ENCODE measurements around the gene TESK1. TPM values are rescaled to one million over a fixed set of nuclear protein-coding genes. Genes with fewer than 3 reads are reported as not detected.
"Not testable (repeated sequence)": the region's sequence is repeated elsewhere in the genome, so short reads cannot be mapped to it uniquely, and the experiment has no call there.

The TESK1 gene
- polyA plus RNA-seq, 6 donors from 2014 or later: 3.0 to 18.8 (median 6.8) TPM

DNA sequence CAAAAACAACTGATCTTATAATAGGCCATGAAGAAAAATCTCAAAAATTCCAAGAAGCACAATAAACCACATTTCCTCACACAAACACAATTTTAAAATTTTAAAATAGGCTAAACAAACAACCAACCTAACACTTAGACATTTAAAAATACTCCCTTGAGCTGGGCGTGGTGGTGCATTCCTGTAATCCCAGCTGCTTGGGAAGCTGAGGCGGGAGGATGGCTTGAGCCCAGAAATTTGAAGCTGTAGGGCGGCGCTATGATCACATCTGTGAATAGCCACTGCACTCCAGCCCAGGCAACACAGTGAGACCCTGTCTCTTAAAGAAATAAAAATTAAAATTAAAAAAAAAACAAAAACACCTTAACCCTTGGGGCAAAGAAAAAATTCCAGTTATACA is 36.9 kb upstream of the TESK1 start:
- H3K27ac Mint-ChIP-seq: peak overlapping the region in 1 of 6 donors; percentile 22
- H3K4me3 Mint-ChIP-seq: no peak overlapping the region
- no peaks in the 10 kb centered on the region for H3K27me3 Mint-ChIP-seq
- H3K36me3 Mint-ChIP-seq: peaks cover 0 to 9% of the 10 kb centered on the region in 2 donors
- peaks cover 24 to 32% (median 30%) of the 10 kb centered on the region in 3 donors for H3K4me1 Mint-ChIP-seq
- DNase-seq (no peak), ATAC-seq (ENCODE audit: low read depth in 2 of 2) (no peak)
- no peaks in the 10 kb centered on the region for H3K9me3 Mint-ChIP-seq

DNA sequence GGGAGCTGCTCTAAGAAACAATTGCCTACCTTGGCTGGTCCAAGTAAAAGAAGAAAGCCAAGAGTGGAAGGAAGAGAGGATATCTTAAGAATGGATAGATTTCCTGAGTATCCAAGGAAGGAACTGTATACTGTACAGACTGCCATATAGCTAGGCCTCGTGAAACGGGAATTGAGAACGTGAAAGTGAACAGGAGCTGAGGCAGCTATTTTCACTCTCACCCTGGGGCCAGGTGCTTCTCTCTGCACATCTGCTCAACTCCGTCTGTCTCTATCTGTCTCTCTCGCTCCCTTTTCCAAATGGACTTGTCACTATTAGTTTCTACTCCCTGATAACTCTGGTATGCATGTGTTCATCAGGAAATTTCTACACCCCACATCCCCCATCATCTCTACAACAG is 35.9 kb upstream of the TESK1 start:
- no peaks in the 10 kb centered on the region for H3K9me3 Mint-ChIP-seq
- ATAC-seq (ENCODE audit: low read depth in 2 of 2) (peak; percentile 18 to 28), DNase-seq (no peak)
- peak overlapping the region in 3 of 6 donors; percentile 13 to 90 (median 81) for H3K27ac Mint-ChIP-seq
- peaks cover 0 to 3% of the 10 kb centered on the region in 2 donors for H3K36me3 Mint-ChIP-seq
- no peaks in the 10 kb centered on the region for H3K27me3 Mint-ChIP-seq
- H3K4me3 Mint-ChIP-seq: peak overlapping the region in 1 of 8 donors; percentile 42
- peaks cover 21 to 24% (median 22%) of the 10 kb centered on the region in 3 donors for H3K4me1 Mint-ChIP-seq

DNA sequence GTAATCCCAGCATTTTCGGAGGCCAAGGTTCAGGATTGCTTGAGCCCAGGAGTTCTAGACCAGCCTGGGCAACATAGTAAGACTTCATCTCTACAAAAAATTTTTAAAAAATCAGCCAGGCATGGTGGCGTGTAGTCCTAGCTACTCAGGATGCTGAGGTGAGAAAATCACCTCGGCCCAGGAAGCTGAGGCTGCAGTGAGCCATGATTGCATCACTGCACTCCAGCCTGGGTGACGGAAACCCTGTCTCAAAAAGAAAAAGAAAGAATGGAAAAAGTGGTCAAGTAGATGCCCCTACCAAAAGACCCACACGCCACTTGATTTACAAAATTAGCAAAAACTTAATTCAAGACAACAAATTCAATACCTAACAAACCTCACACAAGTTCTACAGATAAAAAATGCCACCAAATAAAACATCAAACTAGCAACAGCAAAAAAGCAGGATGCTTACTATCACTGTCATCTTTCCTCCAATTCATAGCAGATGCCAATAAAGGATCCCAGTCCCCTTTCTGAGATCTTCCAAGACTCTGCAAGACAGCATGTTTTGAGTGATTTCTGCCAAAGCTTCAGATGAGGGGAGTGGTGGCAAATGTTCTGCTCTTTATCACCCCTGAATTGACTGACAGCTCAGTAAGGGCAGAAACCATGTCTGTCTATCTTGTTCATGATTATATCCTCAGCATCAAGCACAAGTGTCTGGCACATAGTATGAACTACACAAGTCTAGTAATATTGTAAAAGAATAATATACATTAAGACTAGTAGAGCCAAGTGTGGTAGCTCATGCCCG is 34.2 kb upstream of the TESK1 start:
- peak overlapping the region in 4 of 6 donors; percentile 55 to 89 (median 82) for H3K27ac Mint-ChIP-seq
- ATAC-seq (ENCODE audit: low read depth in 2 of 2) (peak; percentile 68 to 74), DNase-seq (no peak)
- no peaks in the 10 kb centered on the region for H3K9me3 Mint-ChIP-seq
- H3K27me3 Mint-ChIP-seq: no peaks in the 10 kb centered on the region
- peaks cover 20 to 24% (median 20%) of the 10 kb centered on the region in 3 donors for H3K4me1 Mint-ChIP-seq
- H3K36me3 Mint-ChIP-seq: no peaks in the 10 kb centered on the region
- peak overlapping the region in 2 of 8 donors; percentile 9 to 22 for H3K4me3 Mint-ChIP-seq

DNA sequence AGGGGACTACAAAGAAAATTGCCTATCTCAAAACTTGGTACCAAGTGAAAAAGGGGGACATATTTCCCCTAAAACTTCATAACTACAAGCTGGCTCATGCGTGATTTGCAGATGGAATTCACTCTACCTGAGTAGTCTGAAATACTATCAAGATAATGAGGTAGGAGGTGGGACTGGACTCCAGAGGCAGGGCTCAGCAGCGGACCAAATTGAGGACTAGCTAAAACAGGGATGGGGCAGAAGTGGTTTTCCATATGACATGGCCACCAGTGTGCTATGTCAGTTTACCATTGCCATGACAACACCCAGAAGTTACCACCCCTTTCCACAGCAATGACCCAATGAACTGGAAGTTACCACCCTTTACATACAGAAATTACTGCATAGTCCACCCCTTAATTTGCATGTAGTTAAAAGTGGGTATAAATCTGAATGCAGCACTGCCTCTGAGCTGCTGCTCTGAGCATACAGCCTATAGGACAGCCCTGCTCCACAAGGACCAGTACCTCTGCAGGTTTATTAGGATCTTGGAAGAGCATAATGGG is 30.4 kb upstream of the TESK1 start:
- Mint-ChIP-seq H3K9me3 (peaks cover 4 to 15% (median 9%) of the 10 kb centered on the region in 7 donors), H3K27ac (peak overlapping the region in 1 of 6 donors; percentile 43), H3K4me1 (peaks cover 12 to 15% (median 12%) of the 10 kb centered on the region in 3 donors), H3K4me3 (no peak overlapping the region), H3K36me3 (peaks cover 4 to 6% of the 10 kb centered on the region in 2 donors), H3K27me3 (no peaks in the 10 kb centered on the region)
- no peak for ATAC-seq (ENCODE audit: low read depth in 2 of 2)
- no peak for DNase-seq

DNA sequence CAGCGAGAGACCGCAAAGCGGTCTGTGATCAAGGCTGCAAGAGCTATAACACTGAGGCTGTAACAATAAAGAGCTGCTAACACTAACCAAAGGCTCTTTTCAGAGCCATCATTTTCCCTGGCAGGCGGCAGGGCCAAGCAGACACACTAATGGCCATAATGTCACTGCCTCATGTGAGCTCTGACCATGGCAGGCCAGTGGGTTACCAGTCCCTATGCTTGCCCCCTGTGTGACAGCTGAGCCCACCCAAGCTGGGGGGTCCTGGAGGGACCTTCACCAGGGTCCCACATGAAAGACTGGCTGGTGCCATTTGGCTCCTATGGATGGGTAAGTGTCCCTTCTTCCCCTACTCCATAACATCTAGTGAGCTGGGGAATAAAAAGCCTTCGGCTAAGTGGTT is 29.6 kb upstream of the TESK1 start:
- Mint-ChIP-seq H3K27ac (no peak overlapping the region), H3K27me3 (no peaks in the 10 kb centered on the region), H3K9me3 (peaks cover 7 to 20% (median 15%) of the 10 kb centered on the region in 7 donors), H3K4me3 (no peak overlapping the region), H3K36me3 (peaks cover 8 to 13% of the 10 kb centered on the region in 2 donors), H3K4me1 (peaks cover 7 to 8% (median 7%) of the 10 kb centered on the region in 3 donors)
- DNase-seq (no peak), ATAC-seq (ENCODE audit: low read depth in 2 of 2) (no peak)

DNA sequence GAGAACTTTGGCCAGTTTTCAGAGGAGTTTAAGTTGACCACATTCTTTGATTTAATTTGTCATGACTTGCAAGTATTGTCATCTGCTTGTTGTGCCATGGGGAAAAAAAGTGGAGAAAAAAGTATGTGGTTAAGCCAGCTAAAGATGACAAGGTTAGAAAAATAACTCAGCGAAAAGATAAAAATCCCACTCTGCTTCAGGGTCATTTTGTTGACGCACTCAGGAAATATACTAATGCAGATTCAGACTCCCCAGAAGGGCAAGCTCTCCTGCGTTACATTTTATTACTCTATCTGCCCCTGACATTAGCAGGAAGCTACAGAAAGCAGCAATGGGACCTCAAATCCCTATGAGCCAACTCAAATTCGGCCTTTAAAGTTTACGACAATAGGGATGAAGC is 27.6 kb upstream of the TESK1 start:
- peaks cover 11 to 27% of the 10 kb centered on the region in 2 donors for H3K36me3 Mint-ChIP-seq
- no peak for DNase-seq
- H3K4me3 Mint-ChIP-seq: no peak overlapping the region
- H3K9me3 Mint-ChIP-seq: peaks cover 9 to 32% (median 28%) of the 10 kb centered on the region in 7 donors
- no peaks in the 10 kb centered on the region for H3K27me3 Mint-ChIP-seq
- no peak for ATAC-seq (ENCODE audit: low read depth in 2 of 2)
- H3K27ac Mint-ChIP-seq: no peak overlapping the region
- H3K4me1 Mint-ChIP-seq: no peaks in the 10 kb centered on the region

DNA sequence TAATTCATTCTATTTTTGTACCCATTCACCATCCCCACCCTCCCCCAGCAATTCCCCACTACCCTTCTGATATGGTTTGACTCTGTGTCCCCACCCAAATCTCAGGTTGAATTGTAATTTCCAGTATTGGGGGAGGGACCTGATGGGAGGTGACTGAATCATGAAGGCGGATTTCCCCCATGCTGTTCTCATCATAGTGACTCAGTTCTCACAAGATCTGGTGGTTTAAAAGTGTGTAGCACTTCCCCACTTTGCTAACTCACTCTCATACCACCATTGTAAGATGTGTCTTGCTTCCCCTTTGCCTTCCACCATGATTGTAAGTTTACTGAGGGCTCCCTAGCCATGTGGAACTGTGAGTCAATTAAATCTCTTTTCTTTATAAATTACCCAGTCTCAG is 25.9 kb upstream of the TESK1 start:
- no peaks in the 10 kb centered on the region for H3K27me3 Mint-ChIP-seq
- peaks cover 13 to 29% of the 10 kb centered on the region in 2 donors for H3K36me3 Mint-ChIP-seq
- H3K9me3 Mint-ChIP-seq: peaks cover 9 to 32% (median 28%) of the 10 kb centered on the region in 7 donors
- H3K4me1 Mint-ChIP-seq: no peaks in the 10 kb centered on the region
- no peak overlapping the region for H3K4me3 Mint-ChIP-seq
- ATAC-seq (ENCODE audit: low read depth in 2 of 2) (no peak), DNase-seq (no peak)
- no peak overlapping the region for H3K27ac Mint-ChIP-seq

DNA sequence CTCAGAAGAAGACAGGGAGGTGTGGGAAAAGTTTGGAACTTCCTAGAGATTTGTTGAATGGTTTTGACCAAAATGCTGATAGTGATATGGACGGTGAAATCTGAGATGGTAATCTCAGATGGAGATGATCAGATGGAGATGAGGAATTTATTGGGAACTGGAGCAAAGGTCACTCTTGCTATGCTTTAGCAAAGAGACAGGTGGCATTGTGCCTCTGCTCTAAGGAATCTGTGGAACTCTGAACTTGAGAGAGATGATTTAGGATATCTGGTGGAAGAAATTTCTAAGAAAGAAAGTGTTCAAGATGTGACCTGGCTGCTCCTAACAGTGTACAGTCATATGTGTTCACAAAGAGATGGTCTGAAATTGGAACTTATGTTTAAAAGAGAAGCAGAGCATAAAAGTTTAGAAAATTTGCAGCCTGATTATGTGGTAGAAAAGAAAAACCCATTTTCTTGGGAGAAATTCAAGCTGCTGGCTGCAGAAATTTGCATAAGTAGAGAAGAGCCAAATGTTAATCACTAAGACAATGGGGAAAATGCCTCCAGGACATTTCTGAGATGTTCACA is 25.3 kb upstream of the TESK1 start:
- not testable (repeated sequence) for ATAC-seq (ENCODE audit: low read depth in 2 of 2)
- peaks cover 15 to 29% of the 10 kb centered on the region in 2 donors for H3K36me3 Mint-ChIP-seq
- H3K9me3 Mint-ChIP-seq: peaks cover 9 to 32% (median 28%) of the 10 kb centered on the region in 7 donors

DNA sequence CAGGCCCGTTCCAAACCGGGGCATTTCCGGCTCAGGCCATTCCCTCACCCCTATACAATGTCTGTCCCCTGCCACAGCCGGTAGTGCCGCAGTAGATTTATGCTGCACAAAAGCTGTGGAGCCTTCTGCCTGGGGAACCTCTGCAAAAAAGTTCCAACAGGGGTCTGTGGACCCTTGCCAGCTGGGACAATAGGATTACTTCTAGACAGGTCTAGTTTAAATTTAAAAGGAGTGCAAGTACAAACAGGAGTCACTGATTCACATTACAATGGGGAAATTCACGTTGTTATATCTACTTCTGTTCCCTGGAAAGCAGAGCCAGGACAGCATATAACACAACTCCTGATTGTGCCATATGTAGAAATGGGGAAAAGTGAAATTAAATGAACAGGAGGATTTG is 21.5 kb upstream of the TESK1 start:
- DNase-seq; H3K4me3 Mint-ChIP-seq; H3K4me1 Mint-ChIP-seq; H3K27me3 Mint-ChIP-seq; H3K27ac Mint-ChIP-seq; ATAC-seq (ENCODE audit: low read depth in 2 of 2): not testable (repeated sequence)
- Mint-ChIP-seq H3K9me3 (peaks cover 10 to 50% (median 43%) of the 10 kb centered on the region in 7 donors), H3K36me3 (peaks cover 22 to 29% of the 10 kb centered on the region in 2 donors)

More for the DNA sequence above, 25.3 kb upstream of the TESK1 start:
- H3K27ac Mint-ChIP-seq, H3K4me1 Mint-ChIP-seq, H3K27me3 Mint-ChIP-seq, DNase-seq, H3K4me3 Mint-ChIP-seq: not testable (repeated sequence)

DNA sequence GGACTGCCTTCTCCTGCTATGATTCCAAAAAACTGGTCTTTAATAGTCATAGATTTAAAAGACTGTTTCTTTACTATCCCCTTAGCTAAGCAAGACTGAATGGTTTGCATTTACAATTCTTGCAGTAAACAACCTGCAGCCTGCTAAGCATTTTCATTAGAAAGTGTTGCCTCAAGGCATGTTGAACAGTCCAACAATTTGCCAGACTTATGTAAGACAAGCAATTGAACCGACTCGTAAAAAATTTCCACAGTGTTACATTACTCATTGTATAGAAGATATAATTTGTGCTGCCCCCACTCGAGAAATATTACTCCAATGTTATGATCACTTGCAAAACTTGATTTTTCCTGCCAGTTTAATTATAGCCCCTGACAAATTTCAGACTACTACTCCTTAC is 20.4 kb upstream of the TESK1 start:
- H3K27ac Mint-ChIP-seq, H3K4me1 Mint-ChIP-seq: not testable (repeated sequence)
- peaks cover 18 to 23% of the 10 kb centered on the region in 2 donors for H3K36me3 Mint-ChIP-seq

DNA sequence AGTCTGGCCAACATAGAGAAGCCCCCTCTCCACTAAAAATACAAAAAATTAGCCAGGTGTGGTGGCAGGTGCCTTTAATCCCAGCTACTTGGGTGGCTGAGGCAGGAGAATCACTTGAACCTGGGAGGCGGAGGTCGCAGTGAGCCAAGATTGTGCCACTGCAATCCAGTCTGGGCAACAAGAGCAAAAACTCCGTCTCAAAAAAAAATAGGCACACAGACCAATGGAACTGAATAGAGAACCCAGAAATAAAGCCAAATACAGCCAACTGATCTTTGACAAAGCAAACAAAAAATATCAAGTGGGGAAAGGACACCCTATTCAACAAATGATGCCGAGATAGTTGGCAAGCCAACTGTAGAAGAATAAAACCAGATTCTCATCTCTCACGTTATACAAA is 16.6 kb upstream of the TESK1 start:
- DNase-seq; H3K4me3 Mint-ChIP-seq; ATAC-seq (ENCODE audit: low read depth in 2 of 2); H3K4me1 Mint-ChIP-seq; H3K27me3 Mint-ChIP-seq: not testable (repeated sequence)
- H3K36me3 Mint-ChIP-seq: peaks cover 14 to 16% of the 10 kb centered on the region in 2 donors
- H3K9me3 Mint-ChIP-seq: peaks cover 0 to 48% (median 30%) of the 10 kb centered on the region in 7 donors
- peak overlapping the region in 1 of 6 donors; percentile 58 for H3K27ac Mint-ChIP-seq

More for the DNA sequence above, 20.4 kb upstream of the TESK1 start:
- H3K4me3 Mint-ChIP-seq; ATAC-seq (ENCODE audit: low read depth in 2 of 2); H3K27me3 Mint-ChIP-seq; DNase-seq: not testable (repeated sequence)
- H3K9me3 Mint-ChIP-seq: peaks cover 7 to 42% (median 34%) of the 10 kb centered on the region in 7 donors

DNA sequence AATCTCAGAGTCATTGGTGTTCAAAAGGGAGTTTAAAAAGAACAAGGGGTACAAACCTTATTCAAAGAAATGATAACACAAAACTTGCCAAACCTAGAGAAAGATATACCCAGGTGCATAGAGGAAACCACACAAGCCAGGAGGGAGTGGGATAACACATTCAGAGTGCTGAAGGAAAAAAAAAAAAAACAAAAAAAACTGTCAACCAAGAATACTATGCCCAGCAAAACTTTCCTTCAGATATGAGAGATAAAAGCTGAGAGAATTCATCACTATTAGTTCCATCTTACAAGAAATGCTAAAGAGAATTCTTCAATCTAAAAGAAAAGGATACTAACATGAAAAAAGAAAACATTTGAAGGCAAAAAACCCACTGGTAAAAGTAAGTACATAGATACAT is 11.5 kb upstream of the TESK1 start:
- H3K27me3 Mint-ChIP-seq: no peaks in the 10 kb centered on the region
- H3K4me1 Mint-ChIP-seq: no peaks in the 10 kb centered on the region
- H3K9me3 Mint-ChIP-seq: peaks cover 0 to 36% (median 25%) of the 10 kb centered on the region in 7 donors
- H3K36me3 Mint-ChIP-seq: peaks cover 19 to 26% of the 10 kb centered on the region in 2 donors
- ATAC-seq (ENCODE audit: low read depth in 2 of 2): no peak
- no peak overlapping the region for H3K4me3 Mint-ChIP-seq
- H3K27ac Mint-ChIP-seq: peak overlapping the region in 1 of 6 donors; percentile 93
- DNase-seq: no peak

DNA sequence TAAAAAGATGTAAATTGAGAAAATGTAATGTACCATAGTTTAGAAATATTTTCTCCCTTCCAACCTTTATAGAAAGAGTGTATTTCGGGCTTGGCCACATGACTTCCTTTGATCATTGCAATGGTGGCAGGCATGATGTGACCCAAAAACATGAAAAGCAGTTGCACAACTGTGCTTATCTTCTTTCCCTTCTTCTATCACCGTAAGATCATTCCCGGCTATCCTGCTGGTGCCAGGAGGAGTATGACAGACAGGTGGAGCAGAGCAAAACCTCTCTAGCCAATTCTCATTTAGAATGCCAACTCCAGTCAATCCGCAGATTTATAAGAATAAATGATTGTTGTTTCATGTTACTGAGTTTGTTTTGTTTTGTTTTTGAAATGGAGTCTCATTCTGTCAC is 10.6 kb upstream of the TESK1 start:
- Mint-ChIP-seq H3K9me3 (peaks cover 0 to 36% (median 25%) of the 10 kb centered on the region in 7 donors), H3K36me3 (peaks cover 19 to 26% of the 10 kb centered on the region in 2 donors), H3K27me3 (no peaks in the 10 kb centered on the region), H3K4me3 (peak overlapping the region in 1 of 8 donors; percentile 4), H3K27ac (peak overlapping the region in 1 of 6 donors; percentile 12), H3K4me1 (peaks cover 0 to 1% (median 0%) of the 10 kb centered on the region in 3 donors)
- no peak for ATAC-seq (ENCODE audit: low read depth in 2 of 2)
- no peak for DNase-seq
